NCI-H524 (cell line): ENCODE measurements around the gene CIDEC.
"Not testable (repeated sequence)": the region's sequence is repeated elsewhere in the genome, so short reads cannot be mapped to it uniquely, and the experiment has no call there.

Experiments used
- DNase-seq, 2 experiments: peaks; one replicate each; lab custom pipeline; 2025; lab: John Stamatoyannopoulos, UW

CIDEC gene

DNA sequence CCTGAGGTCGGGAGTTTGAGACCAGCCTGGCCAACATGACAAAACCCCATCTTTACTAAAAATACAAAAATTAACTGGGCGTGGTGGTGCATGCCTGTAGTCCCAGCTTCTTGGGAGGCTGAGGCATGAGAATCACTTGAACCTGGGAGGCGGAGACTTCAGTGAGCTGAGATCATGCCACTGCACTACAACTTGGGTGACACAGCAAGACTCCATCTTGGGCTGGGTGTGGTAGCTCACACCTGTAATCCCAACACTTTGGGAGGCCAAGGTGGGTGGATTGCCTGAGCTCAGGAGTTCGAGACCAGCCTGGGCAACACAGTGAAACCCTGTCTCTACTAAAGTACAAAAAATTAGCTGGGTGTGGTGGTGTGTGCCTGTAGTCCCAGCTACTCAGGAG is 3.8 kb downstream of the CIDEC start:
- not testable (repeated sequence) for DNase-seq

DNA sequence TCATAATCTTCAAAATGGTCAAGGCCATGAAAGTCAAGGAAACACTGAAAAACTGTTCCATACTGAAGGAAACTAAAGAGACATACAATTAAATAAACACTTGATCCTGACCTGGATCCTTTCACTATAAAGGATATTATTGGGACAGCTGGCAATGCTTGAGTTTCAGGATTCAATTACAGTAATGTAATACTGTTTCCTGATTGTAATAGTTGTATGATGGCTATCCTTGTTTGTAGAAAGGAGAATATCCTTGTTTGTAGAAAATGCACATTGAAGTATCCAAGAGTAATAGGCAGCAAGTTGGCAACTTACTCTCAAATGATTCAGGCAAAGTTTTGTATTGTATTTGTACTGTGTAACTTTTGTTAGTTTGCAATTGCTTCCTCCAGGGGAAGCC is 4.6 kb downstream of the CIDEC start:
- DNase-seq = peak in 1 of 2 experiments; percentile 37

DNA sequence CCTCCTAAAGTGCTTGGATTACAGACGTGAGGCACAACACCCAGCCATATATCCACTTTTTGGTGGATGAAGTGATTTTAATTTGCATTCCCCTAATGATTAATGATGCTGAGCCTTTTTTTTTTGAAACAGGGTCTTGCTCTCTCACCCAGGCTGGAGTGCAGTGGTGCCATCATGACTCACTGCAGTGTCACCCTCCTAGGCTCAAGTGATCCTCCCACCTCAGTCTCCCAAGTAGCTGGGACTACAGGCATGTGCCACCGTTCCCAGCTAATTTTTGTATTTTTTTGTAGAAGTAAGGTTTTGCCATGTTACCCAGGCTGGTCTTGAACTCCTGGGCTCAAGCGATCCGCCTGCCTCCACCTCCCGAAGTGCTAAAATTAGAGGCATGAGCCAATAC is 8.0 kb downstream of the CIDEC start:
- not testable (repeated sequence) for DNase-seq

DNA sequence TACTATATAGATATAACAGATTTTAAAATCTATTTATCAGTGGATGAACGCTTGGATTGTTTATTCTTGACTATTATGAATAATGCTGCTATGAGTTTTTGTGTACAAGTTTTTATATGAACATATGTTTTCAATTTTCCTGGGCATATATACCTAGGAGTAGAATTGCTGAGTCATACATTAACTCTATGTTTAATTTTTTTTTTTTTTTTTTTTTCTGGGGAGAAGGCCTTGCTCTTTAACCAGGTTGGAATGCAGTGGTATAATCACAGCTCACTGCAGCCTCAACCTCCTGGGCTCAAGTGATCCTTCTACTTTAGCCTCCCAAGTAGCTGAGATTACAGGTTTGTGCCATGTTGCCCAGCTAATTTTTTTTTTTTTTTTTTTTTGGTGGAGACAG is 9.1 kb downstream of the CIDEC start:
- DNase-seq = no peak

DNA sequence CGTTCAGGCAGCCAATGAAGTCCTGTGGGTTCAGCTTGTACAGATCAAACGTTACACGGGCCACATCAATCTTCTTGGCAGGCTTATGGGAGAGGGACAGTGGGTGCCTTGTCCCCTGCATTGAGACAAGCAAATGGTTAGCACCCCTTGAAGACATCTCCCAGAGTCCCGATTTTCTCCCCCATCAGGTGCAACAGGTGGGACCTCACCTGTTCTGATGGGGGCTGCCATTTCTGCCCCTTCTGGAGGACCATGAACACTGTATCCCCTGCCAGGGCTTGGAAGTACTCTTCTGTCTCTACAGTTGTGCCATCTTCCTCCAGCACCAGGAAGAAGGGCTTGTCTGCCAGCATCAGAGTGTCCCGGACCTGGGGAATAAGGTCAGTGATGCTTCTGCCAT is 10.1 kb downstream of the CIDEC start:
- no peak for DNase-seq

- DNase-seq = no peak
Measured at GRCh38 chr3:9867106-9867505, 12.9 kb downstream of the CIDEC start.

- no peak for DNase-seq
Measured at GRCh38 chr3:9866639-9867038, 13.4 kb downstream of the CIDEC start.

DNA sequence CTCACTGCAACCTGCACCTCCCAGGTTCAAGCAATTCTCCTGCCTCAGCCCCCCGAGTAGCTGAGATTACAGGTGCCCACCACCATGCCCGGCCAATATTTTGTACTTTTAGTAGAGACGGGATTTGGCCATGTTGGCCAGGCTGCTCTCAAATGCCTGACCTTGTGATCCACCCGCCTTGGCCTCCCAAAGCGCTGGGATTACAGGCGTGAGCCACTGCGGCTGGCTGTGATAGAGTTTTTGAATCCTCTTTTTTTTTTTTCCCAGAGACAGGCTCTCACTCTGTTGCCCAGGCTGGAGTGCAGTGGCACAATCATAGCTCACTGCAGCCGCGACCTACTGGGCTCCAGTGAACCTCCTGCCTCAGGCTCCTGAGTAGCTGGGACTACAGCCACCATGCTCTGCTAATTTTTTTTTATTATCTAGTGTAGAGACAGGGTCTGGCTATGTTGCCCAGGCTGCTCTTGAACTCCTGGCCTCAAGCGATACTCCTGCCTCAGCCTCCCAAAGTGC is 14.9 kb downstream of the CIDEC start:
- not testable (repeated sequence) for DNase-seq

GRCh38 chr3:9864200-9864927 is 15.7 kb downstream of the CIDEC start:
- DNase-seq = peak in 1 of 2 experiments; percentile 61

DNA sequence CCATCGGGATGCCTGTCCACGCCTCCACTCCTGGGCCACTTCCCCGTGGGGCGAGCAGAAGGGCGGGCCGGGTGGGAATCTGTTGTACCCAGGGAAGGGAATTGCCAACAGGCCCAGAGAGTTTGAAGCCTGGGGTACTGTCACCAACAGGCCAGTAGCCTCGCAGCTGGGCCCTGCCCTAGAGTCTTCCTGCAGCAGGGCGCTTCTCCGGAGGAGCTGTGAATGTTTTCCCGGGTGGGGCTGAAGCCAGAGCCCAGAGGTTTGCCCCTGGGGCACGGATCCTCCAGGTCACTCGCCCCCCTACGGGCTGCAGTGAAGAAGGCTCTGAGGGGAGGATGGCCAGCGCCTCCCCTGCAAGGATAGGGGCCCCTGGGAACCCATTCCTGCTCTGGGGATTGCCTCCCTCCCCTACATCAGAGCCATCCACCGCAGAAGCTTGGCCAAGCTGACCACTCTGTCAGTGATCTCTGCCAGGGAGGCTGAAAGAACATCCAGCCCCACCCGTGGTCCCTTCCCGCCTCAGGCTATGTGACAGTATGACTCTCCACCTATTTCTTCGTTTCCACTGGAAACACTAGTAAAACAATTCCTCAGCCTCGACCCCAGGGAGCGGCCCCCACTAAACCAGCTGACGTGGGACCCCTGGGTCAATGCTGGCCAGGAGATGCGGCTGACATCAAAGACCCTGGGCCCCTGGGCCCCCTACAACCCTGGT is 16.8 kb downstream of the CIDEC start:
- DNase-seq = no peak

DNA sequence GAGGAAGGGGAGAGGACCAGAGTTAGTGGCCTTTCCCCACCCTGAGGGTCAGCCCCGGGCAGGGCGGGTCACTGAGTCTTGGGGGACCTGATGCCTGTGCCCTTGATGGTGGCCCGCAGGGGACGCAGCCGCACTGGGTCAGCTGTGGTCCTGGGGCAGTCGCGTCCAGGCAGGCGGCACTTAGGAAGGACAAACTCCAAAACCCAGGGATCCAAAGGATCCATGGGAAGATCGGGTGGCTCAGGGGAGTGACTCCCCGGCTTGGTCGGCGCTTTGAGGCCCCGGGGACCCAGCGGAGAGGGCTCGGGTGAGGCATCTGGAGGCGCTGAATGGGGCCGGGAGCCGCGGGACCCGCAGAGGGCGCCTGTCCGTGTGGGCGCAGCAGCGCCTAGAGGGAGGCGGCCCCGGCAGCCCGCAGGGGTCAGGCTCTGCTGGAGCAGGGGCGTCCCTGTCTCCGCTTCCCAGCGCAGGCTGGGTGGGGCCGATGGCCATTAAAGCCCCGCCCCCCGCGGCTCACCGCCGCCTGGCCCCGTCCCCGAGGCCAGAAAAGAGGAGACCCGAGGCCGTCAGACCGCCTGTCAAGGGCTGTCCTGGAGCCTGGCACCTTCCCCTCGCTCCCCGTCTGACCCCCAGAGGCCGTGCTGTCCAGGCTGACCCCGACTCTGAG is 17.5 kb downstream of the CIDEC start:
- peak in 1 of 2 experiments; percentile 15 for DNase-seq

GRCh38 chr3:9861626-9862130 is 18.4 kb downstream of the CIDEC start:
- DNase-seq = no peak

DNA sequence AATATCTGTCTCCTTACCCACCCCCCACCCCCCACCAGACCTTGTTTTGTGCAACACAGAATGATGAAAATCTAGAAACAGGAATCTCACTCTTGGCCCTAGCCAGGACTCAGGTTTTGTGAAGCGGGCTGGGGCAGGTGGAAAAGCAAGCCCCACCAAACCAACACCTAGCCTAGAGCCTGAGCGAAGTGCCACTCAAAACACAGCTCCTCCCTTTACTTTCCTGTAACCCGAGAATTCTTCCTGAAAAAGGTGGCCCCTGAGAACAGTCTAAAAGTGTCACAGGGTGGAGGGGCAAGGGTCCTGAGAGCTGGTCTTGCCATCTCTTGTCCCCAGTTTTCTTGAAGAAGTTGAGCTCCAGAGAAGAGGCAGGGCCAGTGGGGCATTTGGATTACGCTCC is 18.9 kb downstream of the CIDEC start:
- no peak for DNase-seq

GRCh38 chr3:9859530-9860025 is 20.5 kb downstream of the CIDEC start:
- no peak for DNase-seq

- no peak for DNase-seq
Measured at GRCh38 chr3:9855594-9855993, 24.5 kb downstream of the CIDEC start.

DNA sequence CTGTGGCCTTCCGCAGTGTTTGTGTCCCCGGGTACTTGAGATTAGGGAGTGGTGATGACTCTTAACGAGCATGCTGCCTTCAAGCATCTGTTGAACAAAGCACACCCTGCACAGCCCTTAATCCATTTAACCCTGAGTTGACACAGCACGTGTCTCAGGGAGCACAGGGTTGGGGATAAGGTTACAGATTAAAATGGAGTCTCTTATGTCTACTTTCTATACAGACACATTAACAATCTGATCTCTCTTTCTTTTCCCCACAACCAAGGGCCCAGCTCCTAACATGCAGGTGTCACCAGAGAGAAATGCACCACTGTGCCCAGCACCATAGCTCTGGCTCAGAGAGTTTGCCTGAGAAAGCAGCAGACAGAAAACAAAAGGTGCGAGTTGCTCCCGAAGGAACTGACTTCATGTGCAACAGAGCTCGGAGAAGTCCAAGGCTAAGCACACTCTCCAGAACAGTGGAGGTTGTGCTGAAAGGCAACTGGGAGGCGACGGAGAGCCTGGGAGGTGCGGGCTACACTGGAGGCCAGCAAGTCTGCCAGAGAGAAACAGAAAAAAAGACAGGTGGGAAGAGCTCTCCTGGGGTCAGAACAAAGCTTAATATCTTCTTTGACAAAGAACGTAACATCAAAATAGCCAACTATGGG is 25.6 kb downstream of the CIDEC start:
- DNase-seq = peak; percentile 65 to 88

- no peak for DNase-seq
Measured at GRCh38 chr3:9852528-9852927, 27.5 kb downstream of the CIDEC start.

DNA sequence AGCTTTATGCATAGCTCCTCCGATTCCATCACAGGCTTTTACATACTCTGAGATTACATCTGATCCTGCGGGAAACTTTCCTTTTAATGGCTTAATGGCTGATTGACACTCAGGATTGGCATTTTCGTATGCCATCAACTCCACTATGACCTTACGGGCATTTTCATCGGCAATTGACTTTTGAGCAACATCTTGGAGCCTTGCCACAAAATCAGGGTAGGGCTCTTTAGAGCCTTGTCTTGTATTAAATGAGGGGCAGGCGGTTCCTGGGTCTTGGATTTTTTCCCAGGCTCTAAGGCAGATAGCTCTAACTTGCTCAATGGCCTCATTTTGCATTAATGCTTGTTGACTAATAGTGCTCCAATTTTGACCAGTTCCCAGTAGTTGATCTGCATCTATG is 28.1 kb downstream of the CIDEC start:
- not testable (repeated sequence) for DNase-seq

- not testable (repeated sequence) for DNase-seq
Measured at GRCh38 chr3:9851383-9851782, 28.7 kb downstream of the CIDEC start.

DNA sequence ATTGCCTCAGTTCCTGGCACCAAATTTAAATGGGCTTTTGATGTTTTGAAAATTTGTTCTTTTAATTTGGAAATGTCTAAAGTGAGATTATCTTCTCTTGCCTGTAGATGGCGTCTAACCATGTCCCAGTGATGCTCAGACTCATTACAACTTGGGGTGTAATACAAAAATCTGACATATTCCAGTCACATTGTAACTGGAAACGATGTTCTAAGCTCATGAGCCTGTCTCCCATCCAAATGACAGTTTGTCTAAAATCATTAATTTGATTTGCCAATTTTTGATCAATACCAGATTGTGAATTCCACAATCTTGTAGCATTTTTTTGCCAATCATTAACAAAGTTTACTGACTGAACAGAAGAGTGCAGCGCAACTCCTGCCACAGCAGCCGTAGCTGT is 31.2 kb downstream of the CIDEC start:
- peak in 1 of 2 experiments; percentile 16 for DNase-seq

GRCh38 chr3:9847870-9848269 is 32.2 kb downstream of the CIDEC start:
- peak in 1 of 2 experiments; percentile 43 for DNase-seq
